Endothelial cell (in vitro differentiated cells): ENCODE data around the gene TRDMT1. TPM values are rescaled to one million over a fixed set of nuclear protein-coding genes. Genes with fewer than 3 reads are reported as not detected.

Source experiments
- DNase-seq: peaks from one replicate; pipeline ENCODE4 v3.0.0; 2021; ENCODE audit warnings: low spot score
- H3K27ac Mint-ChIP-seq: one replicate; pipeline ENCODE4 v1.8.0; 2021; ENCODE audit warnings: mixed read lengths, inconsistent platforms; ENCODE audit not compliant: unreplicated experiment
- H3K27me3 Mint-ChIP-seq: one replicate; pipeline ENCODE4 v1.8.0; 2021; ENCODE audit warnings: mild to moderate bottlenecking, moderate library complexity, mixed read lengths, inconsistent platforms; ENCODE audit not compliant: unreplicated experiment
- H3K36me3 Mint-ChIP-seq: one replicate; pipeline ENCODE4 v1.8.0; 2021; ENCODE audit warnings: mild to moderate bottlenecking, low read depth, mixed read lengths, inconsistent platforms; ENCODE audit not compliant: unreplicated experiment
- H3K4me1 Mint-ChIP-seq: one replicate; pipeline ENCODE4 v1.8.0; 2021; ENCODE audit warnings: mild to moderate bottlenecking, mixed read lengths, inconsistent platforms; ENCODE audit not compliant: unreplicated experiment
- H3K4me3 Mint-ChIP-seq: one replicate; pipeline ENCODE4 v1.8.0; 2021; ENCODE audit warnings: mild to moderate bottlenecking, mixed read lengths, inconsistent platforms; ENCODE audit not compliant: unreplicated experiment
- H3K9me3 Mint-ChIP-seq: one replicate; pipeline ENCODE4 v1.8.0; 2021; ENCODE audit warnings: mixed read lengths, inconsistent platforms; ENCODE audit not compliant: unreplicated experiment
- CTCF ChIP-seq: fragments of 200-600 bp; sonication (generic); IDR thresholded peaks from one replicate; pipeline ENCODE4 v1.5.0; 2021; ENCODE audit warnings: antibody characterized with exemption; ENCODE audit not compliant: unreplicated experiment
- total RNA-seq: library from RNA; stranded (reverse); fragmentation: NEBNext Ultra II Directional; extraction: Animal tissue kit (Norgen Biotek cat#: 25700); gene quantifications from one replicate; pipeline ENCODE4 v1.2.1, GENCODE V29; 2021; ENCODE audit not compliant: unreplicated experiment

Gene TRDMT1
- total RNA-seq, 1 donor from 2014 or later: 17.7 TPM

- H3K4me1 Mint-ChIP-seq: peaks cover 4% of the 10 kb centered on the region
- no peak for DNase-seq
- no peaks in the 10 kb centered on the region for H3K27me3 Mint-ChIP-seq
- no peak overlapping the region for H3K4me3 Mint-ChIP-seq
- no peaks in the 10 kb centered on the region for H3K36me3 Mint-ChIP-seq
- no peaks in the 10 kb centered on the region for H3K9me3 Mint-ChIP-seq
- H3K27ac Mint-ChIP-seq: no peak overlapping the region
- TF ChIP-seq CTCF: no peak
These were observed 25.4 kb downstream of the TRDMT1 start for GRCh38 chr10:17176091-17176490.

GRCh38 chr10:17175551-17175950 is 25.9 kb downstream of the TRDMT1 start:
- H3K27ac Mint-ChIP-seq: no peak overlapping the region
- H3K4me1 Mint-ChIP-seq: peaks cover 4% of the 10 kb centered on the region
- H3K27me3 Mint-ChIP-seq: no peaks in the 10 kb centered on the region
- DNase-seq: no peak
- H3K4me3 Mint-ChIP-seq: no peak overlapping the region
- no peaks in the 10 kb centered on the region for H3K9me3 Mint-ChIP-seq
- TF ChIP-seq CTCF: no peak
- no peaks in the 10 kb centered on the region for H3K36me3 Mint-ChIP-seq

- no peak for TF ChIP-seq CTCF
- Mint-ChIP-seq H3K27ac (no peak overlapping the region), H3K27me3 (no peaks in the 10 kb centered on the region), H3K9me3 (no peaks in the 10 kb centered on the region), H3K36me3 (no peaks in the 10 kb centered on the region), H3K4me3 (no peak overlapping the region), H3K4me1 (peaks cover 4% of the 10 kb centered on the region)
- no peak for DNase-seq
These were observed 26.8 kb downstream of the TRDMT1 start for GRCh38 chr10:17174626-17175025.

GRCh38 chr10:17171141-17171641 is 30.3 kb downstream of the TRDMT1 start:
- H3K4me1 Mint-ChIP-seq: peaks cover 10% of the 10 kb centered on the region
- H3K27me3 Mint-ChIP-seq: no peaks in the 10 kb centered on the region
- no peaks in the 10 kb centered on the region for H3K9me3 Mint-ChIP-seq
- DNase-seq: no peak
- peaks cover 6% of the 10 kb centered on the region for H3K36me3 Mint-ChIP-seq
- H3K4me3 Mint-ChIP-seq: no peak overlapping the region
- no peak overlapping the region for H3K27ac Mint-ChIP-seq
- no peak for TF ChIP-seq CTCF

GRCh38 chr10:17169803-17170202 is 31.7 kb downstream of the TRDMT1 start:
- H3K9me3 Mint-ChIP-seq: no peaks in the 10 kb centered on the region
- H3K36me3 Mint-ChIP-seq: peaks cover 6% of the 10 kb centered on the region
- TF ChIP-seq CTCF: no peak
- no peaks in the 10 kb centered on the region for H3K27me3 Mint-ChIP-seq
- peaks cover 6% of the 10 kb centered on the region for H3K4me1 Mint-ChIP-seq
- H3K27ac Mint-ChIP-seq: no peak overlapping the region
- DNase-seq: no peak
- H3K4me3 Mint-ChIP-seq: no peak overlapping the region
